ENCODE results near the gene SNTA1. TPM values are rescaled to one million over a fixed set of nuclear protein-coding genes. Genes with fewer than 3 reads are reported as not detected.
A peak's percentile ranks its signal among the peaks of the same experiment; 100 is the strongest.

SNTA1 gene
- total RNA-seq, 1 experiment from 2014 or later, result 7.6 TPM

GRCh38 chr20:33423141-33423834, 20.3 kb downstream of the SNTA1 start:
- no peaks in the 10 kb centered on the region for H4K20me1 ChIP-seq (ENCODE audit: insufficient read depth)
- H3F3A ChIP-seq (ENCODE audit: insufficient read depth, low read depth), result peaks cover 8% of the 10 kb centered on the region; the same call in 1 of the 2 replicates
- CTCF ChIA-PET, result interaction anchor here (0.5 to 0.7 kb wide), 2 partner anchors 13 to 1764 kb away, joined by 5 to 6 read pairs; no protein-coding TSS in a partner anchor
- no peak overlapping the region for H3K4me3 ChIP-seq
- intact Hi-C loops (cut with micrococcal nuclease; ENCODE audit: unreplicated experiment), result no loop called here
- POLR2A ChIA-PET (ENCODE audit: unreplicated experiment), result interaction anchor here (0.5 kb wide), 1 partner anchor 12 kb away, joined by 5 read pairs; no protein-coding TSS in a partner anchor
- H3K27me3 ChIP-seq (ENCODE audit: insufficient read depth, low read depth), result no peaks in the 10 kb centered on the region
- peaks cover 21% of the 10 kb centered on the region for H3K4me1 ChIP-seq (replicated peaks; ENCODE audit: insufficient read depth)
- no peaks in the 10 kb centered on the region for H3K79me2 ChIP-seq (ENCODE audit: low read depth)
- H3K36me3 ChIP-seq (ENCODE audit: low read depth), result no peaks in the 10 kb centered on the region
- H2AFZ ChIP-seq, result peak overlapping the region; percentile 22; the same call in 1 of the 2 replicates
- TF ChIP-seq EZH2 (IDR thresholded peaks at IDR 0.05; ENCODE audit: low read depth), result no peak
- no peak for TF ChIP-seq CTCF (conservative IDR thresholded peaks at IDR 0.05)
- BruUV-seq (replicated peaks), result no TSS peak
- H3K9me3 ChIP-seq (ENCODE audit: insufficient read depth, low read depth), result no peaks in the 10 kb centered on the region
- peak; percentile 75 to 77 for DNase-seq
- H3K27ac ChIP-seq, result peak overlapping the region; percentile 58
- no peaks in the 10 kb centered on the region for H3K9me2 ChIP-seq (ENCODE audit: insufficient read depth)
- H3K4me2 ChIP-seq, result peak overlapping the region; percentile 64

GRCh38 chr20:33419140-33419974, 24.2 kb downstream of the SNTA1 start:
- ChIA-PET POLR2A (ENCODE audit: unreplicated experiment) (interaction anchor here (0.6 kb wide), 1 partner anchor 70 kb away, joined by 3 read pairs; the partner anchor contains the start of gene CBFA2T2), CTCF (interaction anchor here (0.6 kb wide), 1 partner anchor 10 kb away, joined by 3 read pairs; no protein-coding TSS in a partner anchor)
- no peak overlapping the region for H2AFZ ChIP-seq
- no TSS peak for BruUV-seq (replicated peaks)
- no peak for TF ChIP-seq EZH2 (IDR thresholded peaks at IDR 0.05; ENCODE audit: low read depth)
- TF ChIP-seq CTCF (conservative IDR thresholded peaks at IDR 0.05), result no peak
- H3K27ac ChIP-seq, result no peak overlapping the region
- intact Hi-C loops (cut with micrococcal nuclease; ENCODE audit: unreplicated experiment), result no loop called here
- H4K20me1 ChIP-seq (ENCODE audit: insufficient read depth), result no peaks in the 10 kb centered on the region
- H3K4me1 ChIP-seq (replicated peaks; ENCODE audit: insufficient read depth), result peaks cover 21% of the 10 kb centered on the region
- H3K9me2 ChIP-seq (ENCODE audit: insufficient read depth), result no peaks in the 10 kb centered on the region
- no peaks in the 10 kb centered on the region for H3K79me2 ChIP-seq (ENCODE audit: low read depth)
- H3K4me2 ChIP-seq, result no peak overlapping the region
- no peaks in the 10 kb centered on the region for H3K36me3 ChIP-seq (ENCODE audit: low read depth)
- no peaks in the 10 kb centered on the region for H3K9me3 ChIP-seq (ENCODE audit: insufficient read depth, low read depth)
- H3K4me3 ChIP-seq, result no peak overlapping the region
- H3K27me3 ChIP-seq (ENCODE audit: insufficient read depth, low read depth), result no peaks in the 10 kb centered on the region
- no peak for DNase-seq
- peaks cover 8% of the 10 kb centered on the region; the same call in 1 of the 2 replicates for H3F3A ChIP-seq (ENCODE audit: insufficient read depth, low read depth)

- POLR2A ChIA-PET (ENCODE audit: unreplicated experiment), result interaction anchor here (0.6 kb wide), 1 partner anchor 17 kb away, joined by 4 read pairs; no protein-coding TSS in a partner anchor
- no peaks in the 10 kb centered on the region for H3K9me3 ChIP-seq (ENCODE audit: insufficient read depth, low read depth)
- intact Hi-C loops (cut with micrococcal nuclease; ENCODE audit: unreplicated experiment), result no loop called here
- H3K4me3 ChIP-seq, result no peak overlapping the region
- H3K9me2 ChIP-seq (ENCODE audit: insufficient read depth), result no peaks in the 10 kb centered on the region
- DNase-seq, result no peak
- no peaks in the 10 kb centered on the region for H4K20me1 ChIP-seq (ENCODE audit: insufficient read depth)
- no peak for TF ChIP-seq EZH2 (IDR thresholded peaks at IDR 0.05; ENCODE audit: low read depth)
- no peak for TF ChIP-seq CTCF (conservative IDR thresholded peaks at IDR 0.05)
- no peaks in the 10 kb centered on the region for H3K36me3 ChIP-seq (ENCODE audit: low read depth)
- CTCF ChIA-PET, result interaction anchor here (0.7 kb wide), 1 partner anchor 24 kb away, joined by 4 read pairs; no protein-coding TSS in a partner anchor
- H3K27ac ChIP-seq, result no peak overlapping the region
- H3K4me2 ChIP-seq, result no peak overlapping the region
- H3K27me3 ChIP-seq (ENCODE audit: insufficient read depth, low read depth), result no peaks in the 10 kb centered on the region
- no TSS peak for BruUV-seq (replicated peaks)
- H3K4me1 ChIP-seq (replicated peaks; ENCODE audit: insufficient read depth), result peaks cover 7% of the 10 kb centered on the region
- no peak overlapping the region for H2AFZ ChIP-seq
- no peaks in the 10 kb centered on the region for H3K79me2 ChIP-seq (ENCODE audit: low read depth)
- H3F3A ChIP-seq (ENCODE audit: insufficient read depth, low read depth), result no peaks in the 10 kb centered on the region; the same call in 1 of the 2 replicates
Measured at GRCh38 chr20:33418033-33418432, 25.5 kb downstream of the SNTA1 start.

All from PC-9 (cell line).